PC-9 (cell line): ENCODE results near the gene NBEA. TPM values are rescaled to one million over a fixed set of nuclear protein-coding genes. Genes with fewer than 3 reads are reported as not detected.

ENCODE experiments used
- BruUV-seq: library from RNA; stranded (reverse); fragments of 400-500 nt; replicated peaks from 2 replicates; lab custom pipeline; 2021; lab: Mats Ljungman, UMichigan
- CTCF ChIA-PET: fragments of 300-600 bp; sonication (Branson Sonifier 250); formaldehyde crosslinking; loops from one replicate; lab custom pipeline; 2022; ENCODE audit warnings: antibody characterized with exemption; lab: Charles Lee
- POLR2A ChIA-PET: fragments of 300-600 bp; sonication (Branson Sonifier 250); formaldehyde crosslinking; loops from one replicate; lab custom pipeline; 2022; ENCODE audit warnings: antibody characterized with exemption; ENCODE audit not compliant: unreplicated experiment; lab: Charles Lee
- DNase-seq, 2 experiments: peaks; one replicate each; pipeline versions ENCODE4 v3.0.0 to v3.0.0-alpha.2; 2015 to 2022; ENCODE audit warnings: mixed read lengths in 1 of 2
- H2AFZ ChIP-seq: fragments of 200-600 bp; sonication (generic); 2 replicates; pipeline ENCODE4 v1.8.1; 2017; ENCODE audit warnings: antibody characterized with exemption
- H3F3A ChIP-seq: fragments of 200-600 bp; sonication (generic); 2 replicates; pipeline ENCODE4 v1.8.1; 2017; ENCODE audit warnings: antibody characterized with exemption, mild to moderate bottlenecking, low read depth; ENCODE audit not compliant: insufficient read depth
- H3K27ac ChIP-seq: fragments of 200-600 bp; sonication (generic); 2 replicates; pipeline ENCODE4 v1.6.1; 2016; ENCODE audit warnings: mixed run types
- H3K27me3 ChIP-seq: fragments of 200-600 bp; sonication (generic); 2 replicates; pipeline ENCODE4 v1.6.1; 2016; ENCODE audit warnings: low read depth, mixed run types; ENCODE audit not compliant: insufficient read depth
- H3K36me3 ChIP-seq: fragments of 200-600 bp; sonication (generic); 2 replicates; pipeline ENCODE4 v1.6.1; 2016; ENCODE audit warnings: low read depth, mixed run types
- H3K4me1 ChIP-seq: fragments of 200-600 bp; sonication (generic); replicated peaks from 2 replicates; pipeline ENCODE4 v1.6.1; 2016; ENCODE audit warnings: mixed run types; ENCODE audit not compliant: insufficient read depth
- H3K4me2 ChIP-seq: fragments of 200-600 bp; sonication (generic); 2 replicates; pipeline ENCODE4 v1.6.1; 2017; ENCODE audit warnings: mixed run types
- H3K4me3 ChIP-seq: fragments of 200-600 bp; sonication (generic); 2 replicates; pipeline ENCODE4 v1.6.1; 2016; ENCODE audit warnings: mixed run types
- H3K79me2 ChIP-seq: fragments of 200-600 bp; sonication (generic); 2 replicates; pipeline ENCODE4 v1.6.1; 2017; ENCODE audit warnings: low read depth, mixed run types
- H3K9me2 ChIP-seq: fragments of 200-600 bp; sonication (generic); 2 replicates; pipeline ENCODE4 v1.8.1; 2017; ENCODE audit warnings: mild to moderate bottlenecking; ENCODE audit not compliant: insufficient read depth
- H3K9me3 ChIP-seq: fragments of 200-600 bp; sonication (generic); 2 replicates; pipeline ENCODE4 v1.8.1; 2016; ENCODE audit warnings: low read depth; ENCODE audit not compliant: insufficient read depth
- H4K20me1 ChIP-seq: fragments of 200-600 bp; sonication (generic); 2 replicates; pipeline ENCODE4 v1.8.1; 2017; ENCODE audit not compliant: insufficient read depth
- EZH2 ChIP-seq: fragments of 200-600 bp; sonication (generic); IDR thresholded peaks from 2 replicates; pipeline ENCODE4 v1.8.0; 2017; ENCODE audit warnings: antibody characterized with exemption, low read depth
- intact Hi-C: fragments of 100-400 bp; cut with micrococcal nuclease; formaldehyde crosslinking; loops from one replicate; pipeline ENCODE4 v1.10.0; 2022; ENCODE audit not compliant: unreplicated experiment
- total RNA-seq: library from RNA; stranded (reverse); gene quantifications from 2 replicates; pipeline ENCODE4 v1.2.3, GENCODE V29; 2021
- TF ChIP-seq, protein P1 (sequence below): fragments of 200-600 bp; sonication (generic); conservative IDR thresholded peaks from 2 replicates; pipeline ENCODE4 v1.6.1; 2017; ENCODE audit warnings: mixed run types, antibody characterized with exemption, mild to moderate bottlenecking, moderate library complexity

NBEA gene
- total RNA-seq, 1 experiment from 2014 or later: 4.0 TPM

DNA sequence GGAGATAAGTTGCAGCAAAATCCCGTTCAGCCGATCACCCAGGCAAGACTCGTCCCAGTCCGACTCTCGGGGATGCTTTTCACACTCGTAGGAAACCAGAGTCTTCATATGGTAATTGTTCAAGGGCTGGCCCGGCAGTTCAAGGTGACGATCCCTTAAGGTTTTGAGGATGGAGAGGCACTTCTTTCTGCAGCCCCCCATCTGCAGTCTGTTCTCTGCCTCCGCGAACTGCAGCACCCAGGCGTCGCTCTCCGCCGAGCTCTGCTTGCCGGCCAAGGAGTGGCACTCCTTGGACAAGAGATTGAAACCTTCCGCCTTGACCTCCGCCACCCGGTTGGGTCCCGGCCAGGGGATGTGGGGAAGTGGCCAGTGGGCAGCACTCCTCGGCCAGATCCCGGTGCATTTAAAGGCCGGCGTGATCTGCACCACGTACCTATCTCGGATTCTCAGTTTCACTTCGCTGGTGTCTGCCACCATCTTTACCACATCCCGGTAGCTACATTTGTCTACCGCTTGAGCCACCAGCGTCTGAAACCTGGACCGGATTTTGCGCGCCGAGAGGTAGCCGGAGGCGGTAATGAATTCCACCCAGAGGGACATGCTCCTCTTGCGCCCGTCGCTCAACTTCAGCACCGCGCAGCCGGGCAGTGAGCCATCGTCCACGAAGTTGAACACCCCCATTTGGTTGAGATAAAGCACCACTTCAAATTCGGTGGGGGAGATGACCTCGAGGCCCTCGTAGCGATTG is 533.3 kb downstream of the NBEA start:
- Histone ChIP-seq H3K4me2 (no peak overlapping the region), H3K4me1 (no peaks in the 10 kb centered on the region), H3K9me3 (no peaks in the 10 kb centered on the region; the same call in 1 of the 2 replicates), H3F3A (no peaks in the 10 kb centered on the region), H3K4me3 (no peak overlapping the region), H2AFZ (no peak overlapping the region), H3K27me3 (no peaks in the 10 kb centered on the region), H3K36me3 (no peaks in the 10 kb centered on the region), H3K79me2 (no peaks in the 10 kb centered on the region), H3K9me2 (no peaks in the 10 kb centered on the region), H4K20me1 (no peaks in the 10 kb centered on the region), H3K27ac (no peak overlapping the region)
- CTCF ChIA-PET: no interaction called here
- POLR2A ChIA-PET: no interaction called here
- no peak for DNase-seq
- intact Hi-C loops: no loop called here
- TF ChIP-seq, protein P1, sequence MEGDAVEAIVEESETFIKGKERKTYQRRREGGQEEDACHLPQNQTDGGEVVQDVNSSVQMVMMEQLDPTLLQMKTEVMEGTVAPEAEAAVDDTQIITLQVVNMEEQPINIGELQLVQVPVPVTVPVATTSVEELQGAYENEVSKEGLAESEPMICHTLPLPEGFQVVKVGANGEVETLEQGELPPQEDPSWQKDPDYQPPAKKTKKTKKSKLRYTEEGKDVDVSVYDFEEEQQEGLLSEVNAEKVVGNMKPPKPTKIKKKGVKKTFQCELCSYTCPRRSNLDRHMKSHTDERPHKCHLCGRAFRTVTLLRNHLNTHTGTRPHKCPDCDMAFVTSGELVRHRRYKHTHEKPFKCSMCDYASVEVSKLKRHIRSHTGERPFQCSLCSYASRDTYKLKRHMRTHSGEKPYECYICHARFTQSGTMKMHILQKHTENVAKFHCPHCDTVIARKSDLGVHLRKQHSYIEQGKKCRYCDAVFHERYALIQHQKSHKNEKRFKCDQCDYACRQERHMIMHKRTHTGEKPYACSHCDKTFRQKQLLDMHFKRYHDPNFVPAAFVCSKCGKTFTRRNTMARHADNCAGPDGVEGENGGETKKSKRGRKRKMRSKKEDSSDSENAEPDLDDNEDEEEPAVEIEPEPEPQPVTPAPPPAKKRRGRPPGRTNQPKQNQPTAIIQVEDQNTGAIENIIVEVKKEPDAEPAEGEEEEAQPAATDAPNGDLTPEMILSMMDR: no peak
- TF ChIP-seq EZH2: no peak
- no TSS peak for BruUV-seq

DNA sequence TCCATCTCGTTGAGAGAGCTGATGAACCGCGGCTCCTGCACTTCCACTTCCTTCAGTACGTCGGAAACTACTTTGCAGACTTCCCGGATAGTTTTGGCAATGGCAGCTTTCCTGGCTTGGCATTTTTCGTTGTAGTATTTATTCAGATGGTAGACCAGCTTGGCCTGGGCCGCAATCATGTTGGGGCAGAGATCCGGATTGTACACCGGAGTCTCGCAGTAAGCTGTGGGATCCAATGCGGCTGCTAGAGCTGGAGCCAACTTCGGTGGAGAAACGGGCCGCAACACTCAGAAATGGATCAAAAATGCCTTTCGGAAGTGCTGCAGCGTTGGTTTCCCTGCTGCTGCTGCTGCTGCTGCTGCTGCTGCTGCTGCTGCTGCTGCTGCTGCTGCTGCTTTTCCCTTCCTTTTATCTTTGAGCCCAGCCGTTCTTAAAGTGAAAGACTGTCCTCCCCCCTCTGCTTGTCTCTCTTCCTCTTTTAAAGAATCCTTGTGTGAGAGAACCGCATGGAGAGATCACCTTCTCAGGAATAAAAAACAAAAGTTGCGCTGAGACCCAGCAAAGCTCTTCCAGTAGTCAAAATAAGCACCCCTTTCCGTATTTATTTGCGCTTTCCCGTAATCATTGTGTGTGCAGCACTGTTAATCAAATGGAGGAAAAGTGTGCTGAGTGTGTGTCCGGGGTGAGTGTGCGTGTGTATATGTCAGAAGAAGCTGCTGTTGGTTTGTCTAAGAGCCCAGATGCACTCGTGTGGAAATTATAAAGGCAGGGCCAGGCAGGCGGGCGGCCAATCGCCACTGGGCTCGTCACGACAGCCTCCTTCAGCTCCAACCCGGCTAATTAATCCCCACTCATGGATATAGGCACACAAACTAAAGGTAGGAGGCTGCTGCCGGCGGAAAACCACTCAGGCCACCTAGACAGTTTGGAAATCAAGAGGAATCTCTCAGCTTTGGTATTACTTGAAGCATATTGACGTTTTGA is 534.2 kb downstream of the NBEA start, which contains the start of gene MAB21L1:
MAB21L1 (minus strand) TSS at position 730 of the 984 bp plus-strand sequence; CDS start at position 179, 551 bp downstream.
- no peaks in the 10 kb centered on the region for H3K36me3 ChIP-seq
- no peak within 1 kb of the TSS for H3K4me2 ChIP-seq
- no peak within 1 kb of the TSS for H3K4me3 ChIP-seq
- no peaks in the 10 kb centered on the region for H3K79me2 ChIP-seq
- no peaks in the 10 kb centered on the region for H3F3A ChIP-seq
- H3K9me3 ChIP-seq: no peaks in the 10 kb centered on the region; the same call in 1 of the 2 replicates
- TF ChIP-seq, protein P1: no peak
- TF ChIP-seq EZH2: no peak
- H3K27me3 ChIP-seq: no peaks in the 10 kb centered on the region
- no peaks in the 10 kb centered on the region for H3K4me1 ChIP-seq
- no peaks in the 10 kb centered on the region for H3K9me2 ChIP-seq
- POLR2A ChIA-PET: no interaction called here
- intact Hi-C loops: no loop called here
- CTCF ChIA-PET: no interaction called here
- no peak for DNase-seq
- H4K20me1 ChIP-seq: no peaks in the 10 kb centered on the region
- H3K27ac ChIP-seq: no peak within 1 kb of the TSS
- no TSS peak for BruUV-seq
- no peak within 1 kb of the TSS for H2AFZ ChIP-seq

DNA sequence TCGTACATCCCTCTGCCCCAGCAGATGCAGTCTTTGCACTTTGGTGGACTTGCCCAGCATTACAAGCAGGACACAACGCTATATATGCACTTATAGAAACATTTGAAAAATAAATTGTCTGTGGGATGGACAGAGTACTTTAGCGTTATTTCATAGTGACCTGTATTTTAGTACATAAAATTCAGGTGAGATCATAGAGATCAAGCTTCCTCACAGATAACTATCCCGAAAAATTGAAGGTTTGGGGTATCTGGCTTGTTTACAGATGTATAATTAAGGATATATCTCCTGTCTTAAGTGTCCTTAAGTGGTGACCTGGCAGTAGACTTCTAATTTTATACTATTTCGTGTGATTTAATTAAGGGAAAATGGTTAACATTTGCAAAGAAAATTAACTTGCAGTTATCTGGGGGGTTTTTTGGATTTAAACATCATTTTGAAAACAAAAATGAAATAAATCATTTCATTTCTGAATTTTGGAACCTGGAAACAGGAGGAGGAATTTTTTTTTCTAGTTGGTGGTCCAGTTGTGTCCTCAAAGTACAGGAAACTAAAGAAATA is 535.4 kb downstream of the NBEA start:
- Histone ChIP-seq H3K4me3 (no peak overlapping the region), H4K20me1 (no peaks in the 10 kb centered on the region), H3F3A (no peaks in the 10 kb centered on the region), H3K27ac (no peak overlapping the region), H3K4me2 (no peak overlapping the region), H3K79me2 (no peaks in the 10 kb centered on the region), H3K9me2 (no peaks in the 10 kb centered on the region), H3K4me1 (no peaks in the 10 kb centered on the region), H3K36me3 (no peaks in the 10 kb centered on the region), H3K27me3 (no peaks in the 10 kb centered on the region), H3K9me3 (no peaks in the 10 kb centered on the region), H2AFZ (no peak overlapping the region)
- intact Hi-C loops: no loop called here
- no TSS peak for BruUV-seq
- CTCF ChIA-PET: no interaction called here
- POLR2A ChIA-PET: no interaction called here
- TF ChIP-seq, protein P1: no peak
- TF ChIP-seq EZH2: no peak
- no peak for DNase-seq
